ENCODE data around the gene FNDC3B. TPM values are rescaled to one million over a fixed set of nuclear protein-coding genes. Genes with fewer than 3 reads are reported as not detected.

The FNDC3B gene
- total RNA-seq, 1 experiment from 2014 or later: 48.6 TPM

DNA sequence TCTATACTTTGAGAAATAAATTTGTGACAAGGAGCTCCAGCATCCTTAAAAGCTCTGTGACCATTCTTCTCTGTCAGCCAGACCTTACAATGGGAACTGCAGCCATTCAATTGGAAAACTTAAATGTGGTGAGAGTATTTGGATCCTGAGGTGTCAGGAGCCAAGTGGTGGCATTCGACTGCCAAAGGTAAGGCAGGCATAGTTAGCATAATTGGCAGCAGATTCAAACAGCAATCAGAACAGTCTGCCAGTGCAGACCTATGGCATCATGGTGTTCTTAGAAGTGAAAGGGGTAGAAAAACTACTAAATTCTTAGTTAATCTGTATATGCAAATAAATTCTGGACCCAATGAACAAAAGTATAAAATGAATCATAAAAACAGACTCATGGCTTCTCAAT, 18.2 kb upstream of the FNDC3B start:
- Histone ChIP-seq H3K27ac (ENCODE audit: low read length) (no peak overlapping the region), H3K4me3 (ENCODE audit: low read length) (no peak overlapping the region), H3K9ac (ENCODE audit: low read length) (no peak overlapping the region), H2AFZ (ENCODE audit: low read length) (no peak overlapping the region), H3K9me2 (replicated peaks; ENCODE audit: low read length) (no peaks in the 10 kb centered on the region), H3K79me2 (ENCODE audit: low read length) (no peaks in the 10 kb centered on the region), H3K4me2 (ENCODE audit: low read length) (no peak overlapping the region), H3K27me3 (ENCODE audit: low read length) (no peaks in the 10 kb centered on the region), H3K36me3 (ENCODE audit: low read depth, low read length) (no peaks in the 10 kb centered on the region), H3K4me1 (ENCODE audit: insufficient read depth, low read length) (0 out of 2 replicates have a peak, but pooled peaks cover 3% of the 10 kb centered on the region), H3K9me3 (ENCODE audit: low read length) (no peaks in the 10 kb centered on the region), H3F3A (ENCODE audit: low read length, unreplicated experiment) (no peaks in the 10 kb centered on the region), H4K20me1 (ENCODE audit: low read length) (no peaks in the 10 kb centered on the region)
- ChIA-PET POLR2A (ENCODE audit: unreplicated experiment) (no interaction called here), CTCF (no interaction called here)
- BruUV-seq (replicated peaks): no TSS peak
- TF ChIP-seq EZH2phosphoT487 (IDR thresholded peaks at IDR 0.05; ENCODE audit: borderline replicate concordance, low read length): no peak
- TF ChIP-seq, protein P1, sequence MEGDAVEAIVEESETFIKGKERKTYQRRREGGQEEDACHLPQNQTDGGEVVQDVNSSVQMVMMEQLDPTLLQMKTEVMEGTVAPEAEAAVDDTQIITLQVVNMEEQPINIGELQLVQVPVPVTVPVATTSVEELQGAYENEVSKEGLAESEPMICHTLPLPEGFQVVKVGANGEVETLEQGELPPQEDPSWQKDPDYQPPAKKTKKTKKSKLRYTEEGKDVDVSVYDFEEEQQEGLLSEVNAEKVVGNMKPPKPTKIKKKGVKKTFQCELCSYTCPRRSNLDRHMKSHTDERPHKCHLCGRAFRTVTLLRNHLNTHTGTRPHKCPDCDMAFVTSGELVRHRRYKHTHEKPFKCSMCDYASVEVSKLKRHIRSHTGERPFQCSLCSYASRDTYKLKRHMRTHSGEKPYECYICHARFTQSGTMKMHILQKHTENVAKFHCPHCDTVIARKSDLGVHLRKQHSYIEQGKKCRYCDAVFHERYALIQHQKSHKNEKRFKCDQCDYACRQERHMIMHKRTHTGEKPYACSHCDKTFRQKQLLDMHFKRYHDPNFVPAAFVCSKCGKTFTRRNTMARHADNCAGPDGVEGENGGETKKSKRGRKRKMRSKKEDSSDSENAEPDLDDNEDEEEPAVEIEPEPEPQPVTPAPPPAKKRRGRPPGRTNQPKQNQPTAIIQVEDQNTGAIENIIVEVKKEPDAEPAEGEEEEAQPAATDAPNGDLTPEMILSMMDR (conservative IDR thresholded peaks at IDR 0.05; ENCODE audit: low read depth, low read length): no peak
- no peak for TF ChIP-seq EZH2 (IDR thresholded peaks at IDR 0.05; ENCODE audit: low read length, unreplicated experiment)
- ATAC-seq (no peak), DNase-seq (no peak)
- intact Hi-C loops (cut with micrococcal nuclease): no loop called here

GRCh38 chr3:172021859-172022258, 17.5 kb upstream of the FNDC3B start:
- no peak overlapping the region for H3K27ac ChIP-seq (ENCODE audit: low read length)
- TF ChIP-seq EZH2 (IDR thresholded peaks at IDR 0.05; ENCODE audit: low read length, unreplicated experiment) (no peak), EZH2phosphoT487 (IDR thresholded peaks at IDR 0.05; ENCODE audit: borderline replicate concordance, low read length) (no peak)
- TF ChIP-seq, protein P1 (conservative IDR thresholded peaks at IDR 0.05; ENCODE audit: low read depth, low read length): no peak
- no peaks in the 10 kb centered on the region for H3K79me2 ChIP-seq (ENCODE audit: low read length)
- no peaks in the 10 kb centered on the region for H3K36me3 ChIP-seq (ENCODE audit: low read depth, low read length)
- H4K20me1 ChIP-seq (ENCODE audit: low read length): no peaks in the 10 kb centered on the region
- intact Hi-C loops (cut with micrococcal nuclease): no loop called here
- no TSS peak for BruUV-seq (replicated peaks)
- POLR2A ChIA-PET (ENCODE audit: unreplicated experiment): no interaction called here
- no peaks in the 10 kb centered on the region for H3K9me2 ChIP-seq (replicated peaks; ENCODE audit: low read length)
- no peak for ATAC-seq
- no peaks in the 10 kb centered on the region for H3K27me3 ChIP-seq (ENCODE audit: low read length)
- 0 out of 2 replicates have a peak, but pooled peaks cover 3% of the 10 kb centered on the region for H3K4me1 ChIP-seq (ENCODE audit: insufficient read depth, low read length)
- no peak overlapping the region for H3K4me3 ChIP-seq (ENCODE audit: low read length)
- CTCF ChIA-PET: no interaction called here
- H2AFZ ChIP-seq (ENCODE audit: low read length): no peak overlapping the region
- no peaks in the 10 kb centered on the region for H3F3A ChIP-seq (ENCODE audit: low read length, unreplicated experiment)
- H3K9me3 ChIP-seq (ENCODE audit: low read length): no peaks in the 10 kb centered on the region
- H3K9ac ChIP-seq (ENCODE audit: low read length): no peak overlapping the region
- no peak for DNase-seq
- H3K4me2 ChIP-seq (ENCODE audit: low read length): no peak overlapping the region

DNA sequence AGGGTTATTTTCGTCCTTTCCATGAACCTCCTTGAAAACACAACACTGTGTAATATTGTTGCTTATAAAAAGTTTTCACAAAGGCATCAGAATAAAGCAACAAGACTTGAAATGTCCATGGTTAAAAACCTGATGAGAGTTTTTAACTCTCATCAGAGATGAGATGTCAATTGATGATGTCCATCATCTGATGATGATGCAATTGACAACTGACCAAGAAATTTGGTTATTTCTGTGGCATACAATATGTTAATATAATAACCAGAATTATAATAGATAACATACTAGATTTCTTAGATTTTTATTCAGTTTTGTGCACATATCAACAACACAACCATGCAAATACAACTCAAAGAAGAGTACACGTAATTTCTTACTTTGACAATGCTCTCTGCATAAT, 15.5 kb upstream of the FNDC3B start:
- Histone ChIP-seq H3F3A (ENCODE audit: low read length, unreplicated experiment) (no peaks in the 10 kb centered on the region), H3K9me2 (replicated peaks; ENCODE audit: low read length) (no peaks in the 10 kb centered on the region), H3K9me3 (ENCODE audit: low read length) (no peaks in the 10 kb centered on the region), H3K4me3 (ENCODE audit: low read length) (no peak overlapping the region), H2AFZ (ENCODE audit: low read length) (no peak overlapping the region), H3K27me3 (ENCODE audit: low read length) (no peaks in the 10 kb centered on the region), H4K20me1 (ENCODE audit: low read length) (no peaks in the 10 kb centered on the region), H3K36me3 (ENCODE audit: low read depth, low read length) (no peaks in the 10 kb centered on the region), H3K27ac (ENCODE audit: low read length) (no peak overlapping the region), H3K79me2 (ENCODE audit: low read length) (no peaks in the 10 kb centered on the region), H3K9ac (ENCODE audit: low read length) (no peak overlapping the region), H3K4me2 (ENCODE audit: low read length) (no peak overlapping the region), H3K4me1 (ENCODE audit: insufficient read depth, low read length) (no peaks in the 10 kb centered on the region)
- CTCF ChIA-PET: no interaction called here
- BruUV-seq (replicated peaks): no TSS peak
- intact Hi-C loops (cut with micrococcal nuclease): no loop called here
- ATAC-seq: no peak
- POLR2A ChIA-PET (ENCODE audit: unreplicated experiment): no interaction called here
- TF ChIP-seq EZH2 (IDR thresholded peaks at IDR 0.05; ENCODE audit: low read length, unreplicated experiment) (no peak), EZH2phosphoT487 (IDR thresholded peaks at IDR 0.05; ENCODE audit: borderline replicate concordance, low read length) (no peak)
- TF ChIP-seq, protein P1 (conservative IDR thresholded peaks at IDR 0.05; ENCODE audit: low read depth, low read length): no peak
- DNase-seq: no peak
